Activated naive CD8-positive, alpha-beta T cell treated with anti-CD3 and anti-CD28 coated beads, Interleukin-2, amount 50 U/mL, for 24 hours (primary cell): ENCODE results near the gene NUPR1.
A peak's percentile ranks its signal among the peaks of the same experiment; 100 is the strongest.
"Not testable (repeated sequence)": the region's sequence is repeated elsewhere in the genome, so short reads cannot be mapped to it uniquely, and the experiment has no call there.

ENCODE experiments used
- ATAC-seq: fragments of 150-1000 bp; cut with Tn5 transposase; one replicate; pipeline ENCODE4 v1.10.0; 2021
- DNase-seq: peaks from one replicate; pipeline ENCODE4 v3.0.0; 2021
- H3K27ac Mint-ChIP-seq: one replicate; pipeline ENCODE4 v1.8.0; 2021; ENCODE audit warnings: mild to moderate bottlenecking, mixed read lengths
- H3K27me3 Mint-ChIP-seq: one replicate; pipeline ENCODE4 v1.8.0; 2021; ENCODE audit warnings: mixed read lengths
- H3K36me3 Mint-ChIP-seq: one replicate; pipeline ENCODE4 v1.8.0; 2021; ENCODE audit warnings: low read depth, mixed read lengths
- H3K4me1 Mint-ChIP-seq: one replicate; pipeline ENCODE4 v1.8.0; 2021; ENCODE audit warnings: mixed read lengths
- H3K4me3 Mint-ChIP-seq: one replicate; pipeline ENCODE4 v1.8.0; 2021; ENCODE audit warnings: mild to moderate bottlenecking, moderate library complexity, mixed read lengths
- H3K9me3 Mint-ChIP-seq: one replicate; pipeline ENCODE4 v1.8.0; 2021; ENCODE audit warnings: mixed read lengths

NUPR1 gene

DNA sequence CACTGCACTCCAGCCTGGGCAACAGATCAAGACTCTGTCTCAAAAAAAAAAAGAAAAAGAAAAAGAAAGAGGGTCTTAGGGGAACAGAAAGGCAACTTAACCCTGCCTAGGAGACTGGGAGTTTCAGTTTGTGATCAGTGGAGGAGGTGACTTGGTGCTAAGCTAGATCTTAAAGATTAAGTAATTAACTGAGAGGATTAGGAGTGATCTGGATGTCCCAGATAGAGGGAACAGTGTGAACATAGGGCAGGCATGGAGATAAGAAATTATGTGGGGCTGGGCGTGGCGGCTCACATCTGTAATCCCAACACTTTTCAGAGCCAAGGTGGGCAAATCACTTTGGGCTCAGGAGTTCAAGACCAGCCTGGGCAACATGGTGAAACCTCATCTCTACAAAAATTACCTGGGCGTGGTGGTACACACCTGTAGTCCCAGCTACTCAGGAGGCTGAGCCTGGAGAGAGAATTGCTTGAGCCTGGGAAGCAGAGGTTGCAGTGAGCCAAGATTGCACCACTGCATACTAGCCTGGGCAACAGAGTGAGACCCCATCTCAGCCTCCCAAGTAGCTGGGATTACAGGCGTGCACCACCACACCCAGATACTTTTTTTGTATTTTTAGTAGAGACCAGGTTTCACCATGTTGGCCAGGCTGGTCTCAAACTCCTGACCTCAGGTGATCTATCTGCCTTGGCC is 27.6 kb upstream of the NUPR1 start:
- H3K27me3 Mint-ChIP-seq, ATAC-seq, H3K4me3 Mint-ChIP-seq, DNase-seq, H3K27ac Mint-ChIP-seq, H3K4me1 Mint-ChIP-seq: not testable (repeated sequence)
- Mint-ChIP-seq H3K9me3 (peaks cover 10% of the 10 kb centered on the region), H3K36me3 (peaks cover 26% of the 10 kb centered on the region)

DNA sequence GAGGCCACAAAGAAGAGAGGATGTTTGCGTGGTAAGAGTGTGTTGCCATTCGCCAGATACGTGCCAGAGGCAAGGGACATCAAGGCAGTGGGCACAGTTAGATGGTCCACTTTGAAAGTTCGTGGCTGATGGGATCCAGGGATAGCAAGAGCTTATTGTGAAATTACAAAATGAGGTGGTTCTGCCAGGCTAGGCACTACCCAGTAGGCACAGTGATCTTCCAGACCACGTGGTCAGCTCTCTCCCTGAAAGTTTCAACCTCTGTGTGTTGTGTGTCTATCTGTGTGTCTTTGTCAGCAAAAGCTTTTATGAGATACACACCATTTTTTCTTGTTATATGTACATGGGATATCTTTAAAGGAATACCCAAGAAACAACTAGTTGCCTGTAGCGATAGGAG is 24.4 kb upstream of the NUPR1 start:
- Mint-ChIP-seq H3K9me3 (peaks cover 10% of the 10 kb centered on the region), H3K36me3 (peaks cover 36% of the 10 kb centered on the region), H3K27me3 (no peaks in the 10 kb centered on the region), H3K4me1 (peaks cover 20% of the 10 kb centered on the region), H3K27ac (no peak overlapping the region), H3K4me3 (no peak overlapping the region)
- no peak for ATAC-seq
- no peak for DNase-seq

DNA sequence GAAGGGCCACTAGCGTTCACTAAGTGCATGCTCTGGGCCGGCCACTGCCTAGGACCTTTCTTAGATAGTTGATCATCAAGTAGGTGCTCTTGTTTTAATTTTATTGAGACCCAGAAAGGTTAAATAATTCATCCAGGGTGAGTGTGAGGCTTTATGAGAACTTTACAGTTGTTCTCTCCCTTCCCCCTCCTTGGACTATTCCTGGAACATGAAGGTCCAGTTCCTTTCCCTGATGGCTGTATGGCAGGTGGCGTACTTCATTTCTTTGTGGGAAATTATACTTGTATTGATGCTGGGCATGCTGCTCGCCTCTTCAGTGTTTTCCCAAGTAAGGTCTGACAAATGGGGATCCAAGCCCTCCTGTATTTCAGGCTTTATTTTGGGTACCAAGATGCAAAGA is 23.4 kb upstream of the NUPR1 start:
- no peak overlapping the region for H3K4me3 Mint-ChIP-seq
- H3K9me3 Mint-ChIP-seq, result peaks cover 4% of the 10 kb centered on the region
- H3K27ac Mint-ChIP-seq, result no peak overlapping the region
- no peaks in the 10 kb centered on the region for H3K27me3 Mint-ChIP-seq
- H3K36me3 Mint-ChIP-seq, result peaks cover 34% of the 10 kb centered on the region
- ATAC-seq, result no peak
- DNase-seq, result no peak
- H3K4me1 Mint-ChIP-seq, result peaks cover 24% of the 10 kb centered on the region

DNA sequence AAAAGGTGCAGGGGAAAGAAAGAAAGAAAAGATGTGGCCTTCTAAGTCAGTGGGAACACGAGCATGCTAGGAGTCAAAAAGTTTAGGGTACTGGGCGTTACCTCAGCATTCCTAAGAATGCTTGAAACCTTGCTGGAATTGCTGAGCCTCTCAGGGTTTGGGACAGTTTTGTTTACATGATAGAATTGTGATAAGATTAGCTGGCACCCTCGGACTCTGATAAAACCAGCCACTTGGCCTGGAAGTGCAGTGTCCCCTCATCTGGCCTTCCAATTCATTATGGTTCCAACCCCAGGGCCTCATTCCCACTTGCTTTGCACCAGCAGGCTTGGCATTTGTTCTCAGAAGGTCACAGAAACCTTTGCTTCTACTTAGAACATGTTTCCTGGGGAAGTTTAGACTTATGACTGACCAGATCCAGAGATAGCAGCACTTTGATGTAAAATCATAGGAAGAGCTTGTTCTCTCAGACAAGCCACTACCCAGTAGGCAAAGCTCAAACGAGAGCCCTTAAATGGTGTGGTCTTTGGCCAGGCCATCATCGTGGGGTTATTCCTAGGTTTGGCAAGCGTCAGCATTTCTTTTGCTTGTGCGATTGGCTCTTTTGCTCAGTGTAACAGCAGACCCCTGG is 22.9 kb upstream of the NUPR1 start:
- Mint-ChIP-seq H3K27ac (no peak overlapping the region), H3K36me3 (peaks cover 33% of the 10 kb centered on the region), H3K4me1 (peaks cover 26% of the 10 kb centered on the region), H3K27me3 (no peaks in the 10 kb centered on the region), H3K4me3 (no peak overlapping the region), H3K9me3 (peaks cover 4% of the 10 kb centered on the region)
- no peak for ATAC-seq
- DNase-seq, result no peak

DNA sequence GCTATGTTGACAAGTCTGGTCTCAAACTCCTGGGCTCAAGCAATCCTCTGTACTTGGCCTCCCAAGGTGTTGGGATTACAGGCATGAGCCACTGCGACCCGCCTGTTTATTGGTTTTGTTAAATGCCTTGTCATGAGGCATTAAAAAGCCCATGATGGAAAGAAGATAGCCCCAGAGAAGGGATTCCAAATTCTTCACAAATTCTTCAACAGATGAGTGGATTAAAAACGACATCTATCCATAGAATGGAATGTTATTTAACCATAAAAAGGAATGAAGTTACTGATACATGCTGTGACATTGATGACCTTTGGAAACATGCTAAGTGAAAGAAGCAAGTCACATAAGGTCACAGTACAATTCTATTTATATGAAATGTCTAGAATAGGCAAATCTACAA is 19.7 kb upstream of the NUPR1 start:
- ATAC-seq (no peak), DNase-seq (no peak)
- Mint-ChIP-seq H3K27me3 (no peaks in the 10 kb centered on the region), H3K9me3 (no peaks in the 10 kb centered on the region), H3K4me3 (no peak overlapping the region), H3K27ac (no peak overlapping the region), H3K4me1 (peaks cover 44% of the 10 kb centered on the region), H3K36me3 (peaks cover 24% of the 10 kb centered on the region)

DNA sequence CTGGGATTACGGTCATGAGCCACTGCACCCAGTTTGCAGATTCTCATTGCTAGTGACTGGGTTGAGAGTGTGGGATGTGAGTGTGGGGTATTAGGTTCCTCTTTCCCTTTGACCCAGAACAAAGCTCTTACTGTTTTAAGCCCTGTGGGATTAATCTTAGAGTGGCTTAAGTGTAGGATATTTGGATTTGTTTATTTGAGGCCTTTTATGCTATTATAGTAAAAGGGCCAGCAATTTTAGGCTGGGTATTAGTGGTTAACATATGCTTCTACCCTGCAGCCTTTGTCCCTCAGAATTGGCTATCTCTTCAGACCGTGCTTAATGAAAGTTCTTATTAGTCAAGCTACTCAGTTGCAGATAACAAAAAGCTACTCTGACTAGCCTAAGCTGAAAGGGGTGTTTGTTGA is 18.1 kb upstream of the NUPR1 start:
- no peaks in the 10 kb centered on the region for H3K27me3 Mint-ChIP-seq
- peaks cover 51% of the 10 kb centered on the region for H3K4me1 Mint-ChIP-seq
- no peak overlapping the region for H3K4me3 Mint-ChIP-seq
- no peak overlapping the region for H3K27ac Mint-ChIP-seq
- DNase-seq, result no peak
- ATAC-seq, result no peak
- H3K36me3 Mint-ChIP-seq, result peaks cover 24% of the 10 kb centered on the region
- no peaks in the 10 kb centered on the region for H3K9me3 Mint-ChIP-seq

DNA sequence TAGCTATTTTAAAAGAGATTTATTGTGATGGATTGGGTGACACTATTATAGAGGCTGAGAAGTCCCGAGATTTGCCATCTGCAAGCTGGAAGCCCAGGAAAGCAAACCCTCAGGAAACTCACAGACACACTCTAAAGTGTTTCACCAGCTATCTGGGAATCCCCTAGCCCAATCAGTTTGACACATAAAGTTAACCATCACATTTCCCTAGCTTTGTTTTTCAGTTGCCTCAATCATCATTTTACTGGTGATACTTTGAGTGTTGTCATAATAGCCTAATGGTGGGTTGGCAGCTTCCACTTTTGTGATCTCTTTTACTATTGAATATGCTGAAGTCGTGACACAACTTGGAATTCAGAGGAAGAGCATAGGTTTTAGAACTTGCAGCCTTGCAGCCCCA is 16.8 kb upstream of the NUPR1 start:
- no peaks in the 10 kb centered on the region for H3K27me3 Mint-ChIP-seq
- peaks cover 24% of the 10 kb centered on the region for H3K36me3 Mint-ChIP-seq
- no peaks in the 10 kb centered on the region for H3K9me3 Mint-ChIP-seq
- DNase-seq, result no peak
- peak overlapping the region; percentile 18 for H3K4me3 Mint-ChIP-seq
- no peak for ATAC-seq
- H3K4me1 Mint-ChIP-seq, result peaks cover 45% of the 10 kb centered on the region
- peak overlapping the region; percentile 46 for H3K27ac Mint-ChIP-seq

DNA sequence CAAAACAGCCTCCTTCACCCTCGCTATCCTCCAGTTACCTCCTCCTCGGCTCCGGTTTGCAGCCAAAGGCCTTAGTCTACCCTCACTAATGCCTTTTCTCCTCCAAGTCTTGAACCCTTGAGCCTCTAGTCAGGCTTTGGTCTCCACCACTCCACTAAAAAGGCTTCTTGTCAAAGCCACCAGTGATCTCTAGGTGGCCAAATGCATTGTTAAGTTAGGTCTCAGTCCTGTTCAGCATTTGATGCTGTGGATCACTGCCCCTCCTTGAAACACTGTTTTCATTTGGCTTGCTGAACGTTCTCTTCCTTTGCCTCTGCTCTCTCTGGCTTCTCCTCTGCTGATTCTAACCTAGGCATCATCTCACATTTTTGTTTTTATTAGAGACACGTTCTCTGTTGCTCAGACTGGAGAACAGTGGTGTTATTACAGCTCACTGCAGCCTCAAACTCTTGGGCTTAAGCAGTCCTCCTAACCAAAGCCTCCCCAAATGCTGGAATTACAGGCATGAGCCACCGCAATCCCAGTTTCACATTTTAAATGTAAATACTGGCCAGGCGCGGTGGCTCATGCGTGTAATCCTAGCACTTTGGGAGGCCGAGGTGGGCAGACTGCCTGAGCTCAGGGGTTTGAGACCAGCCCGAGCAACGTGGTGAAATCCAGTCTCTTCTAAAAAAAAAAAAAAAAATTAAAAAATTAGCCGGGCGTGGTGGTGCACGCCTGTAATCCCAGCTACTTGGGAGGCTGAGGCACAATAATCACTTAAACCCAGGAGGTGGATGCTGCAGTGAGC is 16.1 kb upstream of the NUPR1 start:
- H3K4me1 Mint-ChIP-seq, result peaks cover 41% of the 10 kb centered on the region
- DNase-seq (no peak), ATAC-seq (no peak)
- H3K36me3 Mint-ChIP-seq, result peaks cover 22% of the 10 kb centered on the region
- H3K27me3 Mint-ChIP-seq, result no peaks in the 10 kb centered on the region
- peak overlapping the region; percentile 97 for H3K27ac Mint-ChIP-seq
- peak overlapping the region; percentile 88 for H3K4me3 Mint-ChIP-seq
- no peaks in the 10 kb centered on the region for H3K9me3 Mint-ChIP-seq

DNA sequence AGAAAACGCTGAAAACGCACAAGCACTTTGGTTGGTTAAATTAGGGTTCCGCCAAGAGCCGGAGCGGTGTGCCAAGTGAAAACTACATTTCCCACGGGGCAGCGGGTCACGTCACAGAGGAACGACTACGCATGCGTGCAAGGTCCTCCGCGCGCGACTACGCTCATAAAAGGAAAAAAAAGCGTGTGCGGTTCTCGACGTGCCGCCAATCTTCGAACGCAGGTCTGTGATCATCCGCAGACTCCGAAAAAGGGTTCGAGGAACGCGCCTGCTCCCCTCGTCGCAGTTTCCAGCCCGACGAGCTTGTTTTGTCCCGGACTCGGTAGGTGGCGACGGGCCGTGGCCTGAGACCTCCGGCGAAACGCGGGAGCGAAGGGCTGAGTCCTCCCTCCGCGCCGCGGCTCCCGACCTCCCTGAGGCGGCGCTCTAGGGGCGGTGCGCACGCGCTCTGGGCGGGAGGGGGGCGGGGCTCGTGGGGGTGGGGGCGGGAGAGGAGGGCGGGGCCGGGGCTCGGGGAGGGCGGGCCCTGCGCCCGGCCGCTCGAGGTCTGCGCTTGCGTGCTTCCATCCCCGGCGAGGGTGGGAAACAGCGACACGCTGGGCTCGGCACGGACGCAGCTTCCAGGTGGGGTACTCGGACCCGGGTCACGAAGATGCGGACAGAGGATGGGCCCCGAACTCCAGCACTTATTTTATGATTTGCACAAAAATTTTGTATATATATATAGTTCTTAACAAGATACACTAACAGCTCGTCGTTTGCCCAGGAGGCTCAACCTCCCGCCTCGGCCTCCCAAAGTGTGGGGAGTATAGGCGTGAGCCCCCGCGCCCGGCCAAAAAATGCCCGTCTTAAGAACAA is 15.2 kb upstream of the NUPR1 start, which contains the start of gene SGF29:
Gene SGF29 (plus strand): TSS at position 145 of the 858 bp plus-strand sequence. CDS start 27,150 bp downstream, outside the sequence.
- DNase-seq (peak; percentile 91), ATAC-seq (peak; percentile 86)
- no peaks in the 10 kb centered on the region for H3K27me3 Mint-ChIP-seq
- peaks cover 15% of the 10 kb centered on the region for H3K36me3 Mint-ChIP-seq
- no peaks in the 10 kb centered on the region for H3K9me3 Mint-ChIP-seq
- H3K4me3 Mint-ChIP-seq, result peak within 1 kb of the TSS; percentile 88
- peak within 1 kb of the TSS; percentile 97 for H3K27ac Mint-ChIP-seq
- peaks cover 41% of the 10 kb centered on the region for H3K4me1 Mint-ChIP-seq

DNA sequence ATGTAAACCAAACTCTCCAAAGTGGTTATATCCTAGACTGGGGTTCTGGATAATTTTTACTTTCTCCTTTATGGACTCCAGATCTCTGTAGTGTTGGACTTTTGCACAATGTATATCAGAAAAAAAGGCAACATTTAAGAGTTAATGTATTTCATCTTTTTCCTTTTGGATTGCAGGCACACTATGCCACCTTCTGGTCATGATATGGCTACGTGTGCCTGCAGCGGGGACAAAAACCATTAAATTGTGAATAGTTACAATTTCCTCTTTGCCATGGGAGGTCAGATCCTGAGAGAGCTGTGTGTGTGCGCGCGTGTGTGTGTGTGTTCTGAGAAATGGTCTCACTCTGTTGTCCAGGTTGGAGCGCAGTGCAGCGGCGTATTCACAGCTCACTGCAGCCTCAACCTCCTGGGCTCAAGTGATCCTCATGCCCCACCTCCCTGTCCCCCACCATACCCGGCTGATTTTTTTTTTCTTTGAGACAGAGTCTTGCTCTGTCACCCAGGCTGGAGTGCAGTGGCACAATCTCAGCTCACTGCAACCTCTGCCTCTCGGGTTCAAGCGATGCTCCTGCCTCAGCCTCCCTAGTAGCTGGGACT is 10.6 kb upstream of the NUPR1 start:
- Mint-ChIP-seq H3K4me3 (no peak overlapping the region), H3K9me3 (no peaks in the 10 kb centered on the region), H3K27me3 (peaks cover 3% of the 10 kb centered on the region), H3K27ac (no peak overlapping the region), H3K36me3 (no peaks in the 10 kb centered on the region), H3K4me1 (peaks cover 17% of the 10 kb centered on the region)
- ATAC-seq (peak; percentile 15), DNase-seq (no peak)

DNA sequence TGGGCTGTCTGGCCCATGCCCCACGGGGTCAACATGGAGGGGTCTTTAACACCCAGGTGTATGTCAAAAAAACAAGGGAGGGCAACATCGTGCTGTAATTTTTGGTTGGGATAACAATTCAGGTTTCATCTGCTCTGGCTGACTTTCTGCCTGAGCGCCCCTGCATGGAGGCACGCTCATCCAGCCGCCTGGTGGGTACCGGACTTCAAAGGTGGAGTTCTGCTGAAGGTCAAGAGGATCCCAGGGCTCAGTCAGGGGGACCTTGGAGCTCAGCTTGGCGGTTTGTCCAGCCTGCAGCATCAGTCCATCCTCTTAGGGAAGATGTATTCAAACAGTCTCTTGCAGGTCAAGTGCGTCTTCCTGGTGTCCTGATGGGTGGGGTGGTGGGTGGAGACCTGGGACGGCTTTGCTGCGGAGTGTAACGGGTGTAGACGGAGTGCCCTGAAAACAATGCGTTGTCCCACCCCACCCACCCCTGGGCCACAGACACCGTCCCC is 9.6 kb upstream of the NUPR1 start:
- DNase-seq (no peak), ATAC-seq (no peak)
- peaks cover 3% of the 10 kb centered on the region for H3K27me3 Mint-ChIP-seq
- H3K4me3 Mint-ChIP-seq, result no peak overlapping the region
- H3K36me3 Mint-ChIP-seq, result no peaks in the 10 kb centered on the region
- H3K27ac Mint-ChIP-seq, result no peak overlapping the region
- peaks cover 12% of the 10 kb centered on the region for H3K4me1 Mint-ChIP-seq
- no peaks in the 10 kb centered on the region for H3K9me3 Mint-ChIP-seq

DNA sequence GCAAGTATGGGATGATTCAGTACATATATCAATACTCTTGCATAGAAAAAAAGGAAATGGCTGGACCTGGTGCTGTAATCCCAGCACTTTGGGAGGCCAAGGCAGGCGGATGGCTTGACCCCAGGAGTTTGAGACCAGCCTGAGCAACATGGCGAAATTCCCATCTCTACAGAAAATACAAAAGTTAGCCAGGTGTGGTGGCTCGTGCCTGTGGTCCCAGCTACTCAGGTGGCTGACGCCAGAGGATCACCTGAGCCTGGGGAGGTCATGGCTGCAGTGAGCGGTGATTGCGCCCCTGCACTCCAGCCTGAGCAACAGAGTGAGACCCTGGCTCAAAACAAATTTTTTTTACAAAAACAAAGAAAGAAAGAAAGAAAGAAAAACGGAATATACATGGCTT is 7.9 kb upstream of the NUPR1 start:
- Mint-ChIP-seq H3K4me1 (peaks cover 4% of the 10 kb centered on the region), H3K4me3 (no peak overlapping the region), H3K9me3 (no peaks in the 10 kb centered on the region), H3K27ac (no peak overlapping the region), H3K36me3 (no peaks in the 10 kb centered on the region), H3K27me3 (peaks cover 3% of the 10 kb centered on the region)
- ATAC-seq, result no peak
- no peak for DNase-seq

DNA sequence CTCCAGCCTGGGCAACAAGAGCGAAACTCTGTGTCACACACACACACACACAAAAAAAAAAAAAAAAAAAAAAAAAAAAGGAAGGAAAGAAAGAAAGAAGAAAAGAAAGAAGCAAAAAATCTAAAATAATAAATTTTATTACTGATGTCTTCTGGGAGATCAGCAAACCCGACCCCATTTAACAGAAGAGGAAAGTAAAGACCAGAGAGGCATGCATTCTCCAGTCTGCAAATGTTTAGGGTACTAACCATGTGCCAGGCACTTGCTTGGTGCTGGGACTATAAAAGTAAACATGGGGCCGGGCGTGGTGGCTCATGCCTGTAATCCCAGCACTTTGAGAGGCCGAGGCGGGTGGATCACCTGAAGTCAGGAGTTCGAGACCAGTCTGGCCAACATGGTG is 7.2 kb upstream of the NUPR1 start:
- H3K27ac Mint-ChIP-seq, H3K4me3 Mint-ChIP-seq, H3K9me3 Mint-ChIP-seq, H3K4me1 Mint-ChIP-seq, H3K27me3 Mint-ChIP-seq, DNase-seq, H3K36me3 Mint-ChIP-seq, ATAC-seq: not testable (repeated sequence)

DNA sequence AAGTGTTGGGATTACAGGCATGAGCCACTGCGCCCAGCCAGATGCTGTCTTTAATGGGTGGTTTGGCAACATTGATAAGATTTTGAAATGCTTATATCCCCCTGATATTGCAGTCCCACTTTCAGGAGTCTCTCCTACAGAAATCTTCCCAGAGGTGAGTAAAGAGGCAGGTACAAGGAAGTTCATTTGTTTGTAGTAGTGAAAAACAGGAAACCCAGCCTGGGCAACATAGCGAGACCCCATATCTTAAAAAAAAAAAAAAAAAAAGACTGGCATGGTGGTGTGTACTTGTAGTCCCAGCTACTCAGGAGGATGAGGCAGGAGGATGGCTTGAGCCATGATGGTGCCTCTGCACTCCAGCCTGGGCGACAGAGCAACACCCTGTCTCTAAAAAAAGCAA is 6.2 kb upstream of the NUPR1 start:
- ATAC-seq (no peak), DNase-seq (no peak)
- Mint-ChIP-seq H3K9me3 (no peaks in the 10 kb centered on the region), H3K27me3 (peaks cover 3% of the 10 kb centered on the region), H3K4me3 (no peak overlapping the region), H3K27ac (no peak overlapping the region), H3K36me3 (no peaks in the 10 kb centered on the region), H3K4me1 (peaks cover 4% of the 10 kb centered on the region)
